GM21529 (cell line): ENCODE data around the gene ZBTB25.
A peak's percentile ranks its signal among the peaks of the same experiment; 100 is the strongest.

Source experiments
- ATAC-seq: cut with Tn5 transposase; IDR thresholded peaks from one replicate; pipeline ENCODE4 v1.9.1; 2021; ENCODE audit not compliant: unreplicated experiment

The ZBTB25 gene

DNA sequence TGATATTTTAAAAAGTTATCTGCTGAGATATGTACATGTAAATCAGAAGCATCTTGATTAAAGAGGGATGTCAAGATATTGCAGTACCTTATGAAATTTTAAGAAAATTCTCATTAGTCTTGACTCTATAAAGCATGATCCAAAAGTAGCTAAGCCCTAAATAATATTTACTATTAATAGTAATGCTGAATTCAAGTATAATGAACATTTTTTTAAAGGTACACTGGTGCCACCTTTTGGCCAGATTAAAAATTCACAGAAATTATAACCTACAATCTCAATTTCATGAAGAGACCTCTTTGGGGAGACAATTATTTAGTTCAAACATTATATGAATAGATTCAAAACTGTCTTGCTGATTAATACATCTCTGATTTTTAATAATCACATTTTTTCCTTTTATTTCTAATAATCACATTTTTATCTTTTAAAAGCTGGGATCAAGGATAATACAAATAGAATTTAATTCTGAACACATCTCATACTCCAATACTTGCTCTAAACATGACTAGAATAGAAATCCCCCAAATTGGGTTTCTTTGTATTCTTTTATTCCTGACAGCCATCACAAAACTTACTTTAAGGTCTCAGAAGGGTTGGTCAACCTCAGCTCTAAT, 24.9 kb downstream of the ZBTB25 start:
- ATAC-seq = no peak

GRCh38 chr14:64476438-64476837, 27.2 kb downstream of the ZBTB25 start:
- ATAC-seq = no peak

DNA sequence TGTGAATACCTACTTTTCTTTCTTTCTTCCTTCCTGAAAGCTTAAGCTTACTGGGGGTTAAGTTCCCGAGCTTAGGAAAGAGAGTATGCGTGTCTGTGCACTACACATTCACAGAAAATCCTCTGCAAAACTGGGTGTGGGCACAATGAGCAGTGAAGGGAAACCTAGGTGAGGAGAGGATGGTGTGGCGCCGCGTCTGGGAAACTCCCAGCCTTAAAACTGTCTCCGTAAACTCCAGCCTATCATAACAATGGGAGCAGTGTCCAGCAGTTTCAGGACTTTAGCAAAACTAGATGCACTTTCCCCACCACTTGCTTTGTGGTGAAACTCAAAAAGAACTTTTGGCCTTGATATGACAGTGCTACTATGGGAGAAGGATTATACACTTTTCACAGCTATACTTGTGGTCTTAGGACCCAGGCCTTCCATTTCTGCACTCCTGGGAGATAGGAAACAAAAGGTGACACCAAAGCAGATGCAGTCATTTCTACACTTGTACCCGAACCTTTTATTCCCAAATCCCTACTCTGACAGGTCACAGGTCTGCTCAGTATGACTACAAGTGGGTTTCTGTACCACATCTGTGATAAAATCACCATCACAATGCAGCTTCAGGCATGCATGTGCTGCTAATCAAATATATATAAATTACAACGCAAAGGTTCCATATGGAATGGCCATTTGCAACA, 27.9 kb downstream of the ZBTB25 start:
- ATAC-seq = no peak

GRCh38 chr14:64474698-64475097, 28.9 kb downstream of the ZBTB25 start:
- ATAC-seq = no peak

DNA sequence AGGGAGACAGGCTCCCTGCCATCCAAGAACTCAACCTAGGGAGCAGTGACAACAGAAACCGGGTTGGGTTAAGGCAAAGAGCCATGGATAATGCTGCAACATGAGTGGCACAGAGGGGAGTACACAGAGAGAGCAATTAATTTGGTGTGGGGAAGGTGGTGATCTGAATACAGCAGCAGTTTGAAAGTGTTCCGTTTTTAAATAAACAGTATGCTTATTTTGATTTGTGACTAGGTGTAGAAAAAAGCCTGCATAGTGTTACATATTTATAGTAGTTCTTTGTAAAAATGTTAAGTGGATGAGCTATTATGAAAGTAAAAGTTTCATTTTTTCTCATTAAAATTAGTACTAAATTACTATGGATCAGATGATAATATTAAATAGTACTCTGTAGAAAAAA, 29.6 kb downstream of the ZBTB25 start:
- ATAC-seq = no peak

GRCh38 chr14:64468451-64468850, 35.2 kb downstream of the ZBTB25 start:
- ATAC-seq = no peak

DNA sequence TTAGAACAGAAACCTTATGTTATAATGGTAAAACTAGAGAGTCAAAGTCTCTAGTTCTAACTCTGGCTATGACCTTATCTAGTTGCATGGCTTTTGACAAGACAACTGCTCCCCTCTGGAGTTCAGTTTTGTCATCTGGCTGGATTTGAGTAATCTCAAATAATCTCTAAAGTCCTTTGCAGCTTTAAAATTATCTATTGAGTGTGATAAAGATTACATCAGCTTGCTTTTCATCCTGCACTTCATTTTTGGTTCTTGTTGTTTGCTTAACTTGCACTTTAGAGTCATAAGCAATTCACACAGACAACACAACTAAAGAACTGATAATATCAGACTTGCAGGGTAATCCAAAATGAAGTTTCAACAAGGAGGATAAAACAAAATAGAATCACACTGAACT, 36.1 kb downstream of the ZBTB25 start:
- no peak for ATAC-seq

DNA sequence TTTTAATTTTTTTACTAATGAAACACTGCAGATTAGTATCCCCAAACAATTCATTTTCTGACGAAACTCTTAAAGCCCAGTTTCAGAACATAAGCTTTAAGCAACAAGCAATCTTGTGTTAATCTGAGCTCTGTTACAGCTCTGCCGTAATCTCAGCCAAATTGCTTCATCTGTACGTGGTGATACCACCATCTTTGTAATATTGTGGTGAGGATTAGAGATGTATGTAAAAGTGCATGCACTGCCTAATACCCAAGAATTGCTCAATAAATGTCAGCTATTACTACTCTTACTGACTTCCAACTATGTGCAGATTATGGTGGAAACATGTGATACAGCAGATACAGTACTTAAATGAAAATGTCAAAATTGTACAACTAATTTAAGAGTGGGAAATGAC, 36.5 kb downstream of the ZBTB25 start:
- ATAC-seq = no peak

- peak; percentile 2 for ATAC-seq
Measured at GRCh38 chr14:64465831-64466554, 37.6 kb downstream of the ZBTB25 start.

DNA sequence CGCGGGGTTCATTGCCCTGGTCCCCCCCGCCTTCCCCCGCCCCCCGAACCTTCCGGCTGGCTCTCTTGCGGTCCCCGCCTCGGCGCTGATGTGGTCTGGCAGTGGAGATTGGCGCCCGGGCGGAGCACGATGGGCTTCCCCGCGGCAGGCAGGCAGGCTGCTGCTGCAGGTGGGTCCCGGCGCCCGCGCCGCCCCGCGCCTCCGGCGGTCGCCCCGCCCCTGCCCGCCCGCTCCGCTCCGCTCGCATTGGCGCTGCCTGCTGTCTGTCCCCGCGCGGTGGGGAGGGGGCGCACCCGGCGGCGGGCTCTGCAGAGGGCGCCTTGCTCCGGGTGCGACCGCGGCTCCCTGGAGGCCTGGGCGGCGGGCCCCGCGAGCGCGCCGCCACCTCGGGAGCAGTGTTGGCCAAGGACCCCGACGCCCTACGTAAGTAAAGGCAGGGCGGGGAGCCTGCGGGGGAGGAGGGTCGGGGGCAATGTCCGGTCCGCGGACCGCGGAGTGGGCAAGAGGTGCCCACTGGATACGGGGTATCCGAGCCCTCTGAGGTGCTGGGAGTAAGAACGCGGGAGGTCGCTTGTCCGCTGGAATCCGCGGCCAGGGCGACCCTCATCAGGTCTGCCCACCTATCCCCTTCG, 38.3 kb downstream of the ZBTB25 start, which contains the start of gene AKAP5:
TSS of gene AKAP5 (plus strand) at position 309 of the 632 bp plus-strand sequence. CDS start 2,896 bp downstream, outside the sequence.
- peak; percentile 61 for ATAC-seq

GRCh38 chr14:64464651-64465050, 39.0 kb downstream of the ZBTB25 start:
- no peak for ATAC-seq

DNA sequence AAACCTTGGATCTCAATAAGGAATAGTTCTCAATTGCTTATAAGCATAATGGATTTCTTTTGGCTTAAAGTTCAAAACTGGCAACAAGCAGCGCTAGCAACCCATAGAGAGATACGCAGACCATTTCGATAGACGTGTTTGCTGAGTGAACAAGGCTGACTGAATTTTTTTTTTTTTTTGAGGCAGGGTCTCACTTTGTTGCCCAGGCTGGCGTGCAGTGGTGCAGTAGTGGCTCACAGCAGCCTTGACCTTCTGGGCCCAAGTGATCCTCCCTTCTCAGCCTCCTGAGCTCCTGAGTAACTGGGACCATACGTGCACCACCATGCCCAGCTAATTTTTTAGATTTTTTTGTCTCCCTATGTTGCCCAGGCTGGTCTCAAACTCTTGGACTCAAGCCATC, 39.8 kb downstream of the ZBTB25 start:
- ATAC-seq = no peak

- peak; percentile 42 for ATAC-seq
Measured at GRCh38 chr14:64463195-64463594, 40.4 kb downstream of the ZBTB25 start.

- no peak for ATAC-seq
Measured at GRCh38 chr14:64461221-64461620, 42.4 kb downstream of the ZBTB25 start.

DNA sequence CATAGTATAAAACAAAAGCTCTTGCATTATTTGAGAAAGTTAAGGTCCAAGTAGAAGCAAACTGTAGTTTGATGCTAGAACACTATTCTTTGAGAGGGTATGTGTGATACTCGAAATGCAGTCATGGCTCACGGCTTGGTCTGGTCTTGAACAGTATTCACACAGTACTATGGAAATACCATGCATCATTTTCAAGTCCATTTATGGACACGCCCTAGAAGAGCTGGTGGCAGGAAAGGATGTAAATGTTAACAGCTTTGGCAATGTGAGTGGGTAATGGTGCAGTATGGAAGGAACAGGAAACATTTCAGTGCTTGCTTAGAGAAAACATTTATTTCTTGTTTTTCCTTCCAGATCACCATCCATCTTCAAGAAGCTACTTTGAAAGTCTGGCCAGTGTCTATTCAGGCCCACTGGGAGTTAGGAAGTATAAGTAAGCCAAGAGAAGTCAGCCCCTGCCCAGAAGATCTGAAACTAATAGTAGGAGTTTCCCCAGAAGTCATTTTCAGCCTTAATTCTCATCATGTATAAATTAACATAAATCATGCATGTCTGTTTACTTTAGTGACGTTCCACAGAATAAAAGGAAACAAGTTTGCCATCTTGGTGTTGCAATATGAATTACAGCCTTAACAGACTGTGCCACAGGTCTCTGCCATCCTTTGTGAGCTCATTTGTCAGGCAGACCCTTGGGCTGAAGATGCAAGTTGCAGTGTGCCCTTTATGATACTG, 44.1 kb downstream of the ZBTB25 start:
- ATAC-seq = no peak

DNA sequence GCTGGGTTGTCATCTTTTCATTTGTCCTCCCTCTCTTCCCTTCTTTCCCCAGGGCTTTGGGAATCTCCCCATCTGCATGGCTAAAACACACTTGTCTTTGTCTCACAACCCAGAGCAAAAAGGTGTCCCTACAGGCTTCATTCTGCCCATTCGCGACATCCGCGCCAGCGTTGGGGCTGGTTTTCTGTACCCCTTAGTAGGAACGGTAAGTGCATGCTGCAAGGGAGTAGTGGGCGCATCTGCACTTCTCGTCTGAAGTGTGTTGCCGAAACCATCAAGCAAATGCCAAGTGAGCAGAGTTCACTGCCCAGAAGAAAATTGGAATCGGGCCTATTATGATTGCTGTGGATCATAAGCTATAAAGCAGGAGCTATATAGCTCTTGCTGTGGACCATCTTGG, 49.0 kb downstream of the ZBTB25 start:
- no peak for ATAC-seq

GRCh38 chr14:64450255-64450654, 53.4 kb downstream of the ZBTB25 start:
- ATAC-seq = no peak

DNA sequence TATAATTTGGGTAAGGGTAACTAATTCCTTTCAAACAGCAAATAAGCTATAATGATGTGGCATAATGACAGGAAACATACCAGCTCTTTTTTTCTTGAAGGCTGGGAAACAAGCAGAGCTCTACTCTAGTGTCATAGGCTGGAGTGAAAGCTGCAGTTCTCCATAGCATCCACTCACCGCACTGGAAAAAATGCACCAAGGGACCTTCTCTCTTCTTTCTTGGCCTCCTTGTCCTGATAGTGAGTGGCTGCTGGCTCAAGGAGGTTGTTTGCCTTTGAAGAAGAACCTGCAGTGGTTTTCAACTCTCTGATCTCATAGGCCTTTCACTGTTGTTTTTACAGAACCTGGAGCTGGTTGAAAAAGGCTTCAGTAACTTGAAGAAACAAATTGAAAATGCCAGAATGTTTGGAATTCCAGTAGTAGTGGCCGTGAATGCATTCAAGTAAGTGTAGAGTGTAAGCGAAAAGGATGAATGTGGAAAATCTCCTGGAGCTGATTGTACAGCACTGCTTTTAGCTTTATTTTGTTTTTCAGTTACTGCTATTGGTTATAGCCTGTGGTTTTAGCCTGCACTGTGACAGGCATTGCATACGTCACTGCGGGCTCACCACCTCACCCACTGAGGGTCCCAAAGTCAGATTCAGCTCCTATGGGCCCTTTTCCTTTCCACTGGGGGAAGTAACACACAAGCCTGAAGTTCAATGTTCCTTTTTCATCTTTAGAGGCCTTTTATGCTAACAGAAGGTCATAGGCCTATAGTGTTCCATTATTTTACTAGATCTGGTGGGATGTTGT, 55.6 kb downstream of the ZBTB25 start:
- ATAC-seq = no peak

DNA sequence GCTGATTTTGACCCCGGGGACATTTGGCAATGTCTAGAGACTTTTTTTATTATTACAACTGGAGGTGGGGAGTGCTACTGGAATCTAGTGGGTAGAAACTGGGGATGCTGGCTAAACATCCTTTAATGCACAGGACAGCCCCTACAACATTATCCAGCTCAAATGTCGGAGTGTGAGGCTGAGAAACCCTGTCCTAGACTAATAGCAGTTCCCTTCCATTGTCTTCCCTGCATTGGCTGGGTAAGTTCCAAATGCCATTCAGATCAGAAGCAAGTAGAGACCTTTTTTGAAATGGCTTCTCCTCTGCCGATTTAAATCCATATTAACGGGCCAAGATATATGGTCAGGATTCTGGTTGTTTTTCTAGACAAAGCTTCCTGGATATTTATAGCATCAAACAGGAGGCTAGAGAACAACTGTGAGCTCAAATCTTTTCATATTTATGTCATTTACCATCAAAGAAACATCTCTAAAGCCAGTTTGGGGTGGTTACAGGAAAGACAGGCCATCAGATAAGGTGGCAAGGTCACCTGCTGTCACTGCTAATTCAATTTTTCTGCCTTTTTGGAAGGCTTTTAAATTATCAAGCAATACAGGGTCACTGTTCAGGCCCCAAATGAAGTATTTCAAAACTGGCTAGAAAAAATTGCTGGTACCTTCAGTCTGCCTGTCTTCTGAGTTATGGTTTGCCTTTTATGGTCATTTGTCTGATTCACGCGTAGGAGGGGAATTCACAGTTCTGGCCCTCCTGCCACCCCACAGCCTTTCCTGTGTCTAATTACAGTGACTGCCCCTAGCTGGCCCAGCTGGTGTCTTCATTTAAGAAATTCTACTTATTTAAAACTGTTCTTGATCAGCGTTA, 58.4 kb downstream of the ZBTB25 start:
- peak; percentile 98 for ATAC-seq
